Panc1 (cell line): Measurements from ENCODE around the gene GLI1. TPM values are rescaled to one million over a fixed set of nuclear protein-coding genes. Genes with fewer than 3 reads are reported as not detected.
A peak's percentile ranks its signal among the peaks of the same experiment; 100 is the strongest.

Experiments
- ATAC-seq: fragments of 200-7000 bp; cut with Tn5 transposase; 2 replicates; pipeline ENCODE4 v1.9.1; 2020; ENCODE audit warnings: mild to moderate bottlenecking, moderate library complexity
- BruUV-seq: library from RNA; stranded (reverse); fragments of 400-500 nt; replicated peaks from 2 replicates; lab custom pipeline; 2021; lab: Mats Ljungman, UMichigan
- CTCF ChIA-PET: fragments of 300-600 bp; sonication (Branson Sonifier 250); formaldehyde crosslinking; loops from one replicate; lab custom pipeline; 2022; ENCODE audit warnings: antibody characterized with exemption; lab: Charles Lee
- POLR2A ChIA-PET: fragments of 300-600 bp; sonication (Branson Sonifier 250); formaldehyde crosslinking; loops from one replicate; lab custom pipeline; 2022; ENCODE audit warnings: antibody characterized with exemption; lab: Charles Lee
- DNase-seq: peaks from one replicate; pipeline ENCODE4 v3.0.0-alpha.2; 2010; ENCODE audit warnings: low read depth, low spot score
- H3K27ac ChIP-seq: 2 replicates; pipeline ENCODE4 v1.5.1; 2011; ENCODE audit warnings: mild to moderate bottlenecking, low read length, inconsistent platforms
- H3K27me3 ChIP-seq: fragments of 200-500 bp; sonication (Bioruptor generic); 2 replicates; pipeline ENCODE4 v1.6.0; 2014; ENCODE audit warnings: low read length, inconsistent platforms; ENCODE audit not compliant: control insufficient read depth, insufficient read depth
- H3K36me3 ChIP-seq: fragments of 200-500 bp; sonication (Bioruptor generic); 2 replicates; pipeline ENCODE4 v1.5.1; 2014; ENCODE audit warnings: inconsistent platforms, mild to moderate bottlenecking, low read length, moderate library complexity; ENCODE audit not compliant: control insufficient read depth, insufficient read depth
- H3K4me1 ChIP-seq: 2 replicates; pipeline ENCODE4 v1.5.1; 2011; ENCODE audit warnings: inconsistent platforms, mild to moderate bottlenecking, low read length, moderate library complexity; ENCODE audit not compliant: control insufficient read depth, insufficient read depth
- H3K4me3 ChIP-seq, 2 experiments: 2 replicates each; pipeline ENCODE4 v1.5.1; 2011 to 2012; ENCODE audit warnings: low read depth in 2 of 2, low read length in 2 of 2, mild to moderate bottlenecking in 2 of 2, inconsistent platforms in 1 of 2, moderate library complexity in 1 of 2
- H3K9me3 ChIP-seq: fragments of 200-500 bp; sonication (Bioruptor generic); 2 replicates; pipeline ENCODE4 v1.5.1; 2014; ENCODE audit warnings: low read depth, mild to moderate bottlenecking, inconsistent platforms, low read length, moderate library complexity; ENCODE audit not compliant: control insufficient read depth, insufficient read depth
- POLR2AphosphoS5 ChIP-seq: IDR thresholded peaks from 2 replicates; pipeline ENCODE4 v1.6.1; 2012; ENCODE audit warnings: mild to moderate bottlenecking, low read depth, low read length, moderate library complexity
- SIN3A ChIP-seq: IDR thresholded peaks from 2 replicates; pipeline ENCODE4 v1.6.1; 2012; ENCODE audit warnings: low read depth, mild to moderate bottlenecking, low read length, moderate library complexity, borderline replicate concordance; ENCODE audit not compliant: insufficient read depth
- TCF7L2 ChIP-seq: IDR thresholded peaks from 2 replicates; pipeline ENCODE4 v1.6.1; 2011; ENCODE audit warnings: mild to moderate bottlenecking, low read depth, low read length, inconsistent platforms
- in situ Hi-C: cut with HindIII; loops from 2 replicates; pipeline ENCODE4 v1.10.0; 2016; ENCODE audit warnings: low sequenced_read_pairs, low pct_unique_long_range_greater_than_20kb
- intact Hi-C: fragments of 100-400 bp; cut with micrococcal nuclease; formaldehyde crosslinking; loops from one replicate; pipeline ENCODE4 v1.10.0; 2022; ENCODE audit not compliant: unreplicated experiment
- total RNA-seq: library from RNA; stranded (reverse); gene quantifications from one replicate; pipeline ENCODE4 v1.2.1, GENCODE V29; 2021; ENCODE audit not compliant: unreplicated experiment
- TF ChIP-seq, protein P1 (sequence below): fragments of 450-650 bp; IDR thresholded peaks from 2 replicates; pipeline ENCODE4 v1.5.1; 2017; ENCODE audit warnings: mild to moderate bottlenecking
- TF ChIP-seq, protein P2 (sequence below), 2 experiments: IDR thresholded peaks; 2 replicates each; pipeline ENCODE4 v1.6.1; 2011 to 2012; ENCODE audit warnings: low read depth in 2 of 2, control low read depth in 1 of 2, low read length in 1 of 2, mild to moderate bottlenecking in 1 of 2, moderate library complexity in 1 of 2; ENCODE audit not compliant: insufficient read depth in 1 of 2

Gene GLI1
- total RNA-seq, 1 experiment from 2014 or later: 6.5 TPM

DNA sequence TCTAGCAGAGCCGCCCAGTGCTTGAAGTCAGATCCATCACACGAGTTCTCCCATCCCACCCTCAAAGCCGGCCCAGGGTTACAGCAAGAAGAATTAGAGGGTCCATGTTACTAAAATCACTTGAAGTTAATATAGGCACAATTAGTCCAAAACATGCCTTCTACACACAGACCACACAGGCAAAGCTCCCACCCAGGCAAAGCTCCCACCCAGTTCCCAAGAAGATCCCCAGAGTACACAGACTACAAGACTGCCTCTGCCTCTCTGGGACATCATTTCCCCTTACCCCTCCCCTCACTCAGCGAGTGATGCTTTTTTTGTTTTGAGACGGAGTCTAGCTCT, 3.3 kb downstream of the GLI1 start:
- no peaks in the 10 kb centered on the region for H3K9me3 ChIP-seq
- TF ChIP-seq, protein P1, sequence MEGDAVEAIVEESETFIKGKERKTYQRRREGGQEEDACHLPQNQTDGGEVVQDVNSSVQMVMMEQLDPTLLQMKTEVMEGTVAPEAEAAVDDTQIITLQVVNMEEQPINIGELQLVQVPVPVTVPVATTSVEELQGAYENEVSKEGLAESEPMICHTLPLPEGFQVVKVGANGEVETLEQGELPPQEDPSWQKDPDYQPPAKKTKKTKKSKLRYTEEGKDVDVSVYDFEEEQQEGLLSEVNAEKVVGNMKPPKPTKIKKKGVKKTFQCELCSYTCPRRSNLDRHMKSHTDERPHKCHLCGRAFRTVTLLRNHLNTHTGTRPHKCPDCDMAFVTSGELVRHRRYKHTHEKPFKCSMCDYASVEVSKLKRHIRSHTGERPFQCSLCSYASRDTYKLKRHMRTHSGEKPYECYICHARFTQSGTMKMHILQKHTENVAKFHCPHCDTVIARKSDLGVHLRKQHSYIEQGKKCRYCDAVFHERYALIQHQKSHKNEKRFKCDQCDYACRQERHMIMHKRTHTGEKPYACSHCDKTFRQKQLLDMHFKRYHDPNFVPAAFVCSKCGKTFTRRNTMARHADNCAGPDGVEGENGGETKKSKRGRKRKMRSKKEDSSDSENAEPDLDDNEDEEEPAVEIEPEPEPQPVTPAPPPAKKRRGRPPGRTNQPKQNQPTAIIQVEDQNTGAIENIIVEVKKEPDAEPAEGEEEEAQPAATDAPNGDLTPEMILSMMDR: no peak; the same call in 1 of the 2 replicates
- no peak for TF ChIP-seq SIN3A
- TF ChIP-seq POLR2AphosphoS5: no peak
- TF ChIP-seq TCF7L2: no peak
- TF ChIP-seq, protein P2, sequence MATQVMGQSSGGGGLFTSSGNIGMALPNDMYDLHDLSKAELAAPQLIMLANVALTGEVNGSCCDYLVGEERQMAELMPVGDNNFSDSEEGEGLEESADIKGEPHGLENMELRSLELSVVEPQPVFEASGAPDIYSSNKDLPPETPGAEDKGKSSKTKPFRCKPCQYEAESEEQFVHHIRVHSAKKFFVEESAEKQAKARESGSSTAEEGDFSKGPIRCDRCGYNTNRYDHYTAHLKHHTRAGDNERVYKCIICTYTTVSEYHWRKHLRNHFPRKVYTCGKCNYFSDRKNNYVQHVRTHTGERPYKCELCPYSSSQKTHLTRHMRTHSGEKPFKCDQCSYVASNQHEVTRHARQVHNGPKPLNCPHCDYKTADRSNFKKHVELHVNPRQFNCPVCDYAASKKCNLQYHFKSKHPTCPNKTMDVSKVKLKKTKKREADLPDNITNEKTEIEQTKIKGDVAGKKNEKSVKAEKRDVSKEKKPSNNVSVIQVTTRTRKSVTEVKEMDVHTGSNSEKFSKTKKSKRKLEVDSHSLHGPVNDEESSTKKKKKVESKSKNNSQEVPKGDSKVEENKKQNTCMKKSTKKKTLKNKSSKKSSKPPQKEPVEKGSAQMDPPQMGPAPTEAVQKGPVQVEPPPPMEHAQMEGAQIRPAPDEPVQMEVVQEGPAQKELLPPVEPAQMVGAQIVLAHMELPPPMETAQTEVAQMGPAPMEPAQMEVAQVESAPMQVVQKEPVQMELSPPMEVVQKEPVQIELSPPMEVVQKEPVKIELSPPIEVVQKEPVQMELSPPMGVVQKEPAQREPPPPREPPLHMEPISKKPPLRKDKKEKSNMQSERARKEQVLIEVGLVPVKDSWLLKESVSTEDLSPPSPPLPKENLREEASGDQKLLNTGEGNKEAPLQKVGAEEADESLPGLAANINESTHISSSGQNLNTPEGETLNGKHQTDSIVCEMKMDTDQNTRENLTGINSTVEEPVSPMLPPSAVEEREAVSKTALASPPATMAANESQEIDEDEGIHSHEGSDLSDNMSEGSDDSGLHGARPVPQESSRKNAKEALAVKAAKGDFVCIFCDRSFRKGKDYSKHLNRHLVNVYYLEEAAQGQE (IDR thresholded peaks at IDR 0.05; ENCODE audit: insufficient read depth in 1 of 2, low read depth in 2 of 2, low read length in 1 of 2): no peak
- ChIA-PET POLR2A (no interaction called here), CTCF (interaction anchor here (0.7 kb wide), 1 partner anchor 224 kb away, joined by 6 read pairs; no protein-coding TSS in a partner anchor)
- in situ Hi-C loops: no loop called here
- no TSS peak for BruUV-seq
- H3K27ac ChIP-seq: peak overlapping the region; percentile 9; the same call in 1 of the 2 replicates
- no peaks in the 10 kb centered on the region for H3K27me3 ChIP-seq
- intact Hi-C loops: no loop called here
- H3K36me3 ChIP-seq: no peaks in the 10 kb centered on the region
- ATAC-seq (no peak), DNase-seq (no peak)
- H3K4me3 ChIP-seq: peak overlapping the region in 1 of 2 experiments; percentile 72; a peak in 2 of 4 replicates
- H3K4me1 ChIP-seq: peaks cover 15% of the 10 kb centered on the region

DNA sequence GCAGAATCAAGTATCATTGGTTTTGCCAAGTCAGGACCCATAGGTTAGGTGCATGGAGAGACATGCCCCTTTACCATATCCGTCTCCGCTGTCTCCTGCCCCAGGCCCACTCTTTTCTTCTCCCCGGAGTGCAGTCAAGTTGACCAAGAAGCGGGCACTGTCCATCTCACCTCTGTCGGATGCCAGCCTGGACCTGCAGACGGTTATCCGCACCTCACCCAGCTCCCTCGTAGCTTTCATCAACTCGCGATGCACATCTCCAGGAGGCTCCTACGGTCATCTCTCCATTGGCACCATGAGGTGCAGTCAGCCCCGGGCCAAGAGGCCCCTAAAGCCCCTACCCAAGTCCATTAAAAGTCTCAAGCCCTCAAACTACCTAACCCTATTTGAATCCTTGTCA, 5.0 kb downstream of the GLI1 start:
- no peak overlapping the region for H3K4me3 ChIP-seq
- in situ Hi-C loops: no loop called here
- no peak for ATAC-seq
- no peak for DNase-seq
- POLR2A ChIA-PET: no interaction called here
- no peak overlapping the region for H3K27ac ChIP-seq
- CTCF ChIA-PET: no interaction called here
- H3K36me3 ChIP-seq: no peaks in the 10 kb centered on the region
- intact Hi-C loops: no loop called here
- no peaks in the 10 kb centered on the region for H3K9me3 ChIP-seq
- BruUV-seq: no TSS peak
- no peak for TF ChIP-seq POLR2AphosphoS5
- TF ChIP-seq, protein P2 (IDR thresholded peaks at IDR 0.05; ENCODE audit: insufficient read depth in 1 of 2, low read depth in 2 of 2, low read length in 1 of 2): no peak
- TF ChIP-seq TCF7L2: no peak
- no peak for TF ChIP-seq SIN3A
- TF ChIP-seq, protein P1: no peak
- peaks cover 9% of the 10 kb centered on the region for H3K4me1 ChIP-seq
- H3K27me3 ChIP-seq: no peaks in the 10 kb centered on the region
